Adipocyte (in vitro differentiated cells): Measurements from ENCODE around the gene GPR156.
"Not testable (repeated sequence)": the region's sequence is repeated elsewhere in the genome, so short reads cannot be mapped to it uniquely, and the experiment has no call there.

Experiments used
- DNase-seq: peaks from one replicate; pipeline ENCODE4 v3.0.0-alpha.2; 2015; ENCODE audit warnings: low read depth
- H3K27me3 ChIP-seq: replicated peaks from 2 replicates; pipeline ENCODE4 v1.7.0; 2013; ENCODE audit warnings: mild to moderate bottlenecking, low read length, moderate library complexity; ENCODE audit not compliant: control insufficient read depth, insufficient read depth
- H3K36me3 ChIP-seq: 2 replicates; pipeline ENCODE4 v1.7.0; 2013; ENCODE audit warnings: low read length, mild to moderate bottlenecking, moderate library complexity; ENCODE audit not compliant: control insufficient read depth, insufficient read depth, severe bottlenecking
- H3K4me1 ChIP-seq: 2 replicates; pipeline ENCODE4 v1.7.0; 2013; ENCODE audit warnings: mild to moderate bottlenecking, low read length, moderate library complexity; ENCODE audit not compliant: control insufficient read depth, insufficient read depth
- H3K4me3 ChIP-seq: 2 replicates; pipeline ENCODE4 v1.7.0; 2013; ENCODE audit warnings: mild to moderate bottlenecking, low read length, moderate library complexity
- H3K9ac ChIP-seq: 2 replicates; pipeline ENCODE4 v1.7.0; 2013; ENCODE audit warnings: mild to moderate bottlenecking, low read length, moderate library complexity
- H3K9me3 ChIP-seq: 2 replicates; pipeline ENCODE4 v1.7.0; 2013; ENCODE audit warnings: mild to moderate bottlenecking, low read length, moderate library complexity; ENCODE audit not compliant: control insufficient read depth

The GPR156 gene

GRCh38 chr3:120216633-120217032, 68.4 kb downstream of the GPR156 start:
- DNase-seq, H3K9me3 ChIP-seq, H3K4me3 ChIP-seq, H3K36me3 ChIP-seq, H3K9ac ChIP-seq, H3K27me3 ChIP-seq: not testable (repeated sequence)
- H3K4me1 ChIP-seq, result peaks cover 21% of the 10 kb centered on the region

DNA sequence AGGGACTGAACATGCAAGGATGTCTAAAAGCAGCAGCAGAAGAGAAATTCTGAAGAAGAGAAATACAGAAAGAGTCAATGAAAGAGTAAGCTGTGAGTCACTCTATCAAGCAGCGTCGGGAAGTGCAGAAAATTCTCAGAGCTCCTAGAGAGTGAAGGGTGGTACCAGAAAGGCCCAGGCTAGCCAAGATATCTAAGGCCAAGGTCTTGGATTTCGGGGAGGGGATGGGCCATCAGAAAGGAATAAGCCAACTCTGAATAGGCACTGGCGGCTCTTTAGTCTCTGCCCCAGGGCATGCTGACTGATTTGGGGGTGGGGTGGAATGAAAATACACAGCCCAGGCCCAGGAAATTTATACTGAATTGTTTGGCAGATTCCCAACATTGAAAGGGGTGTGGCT, 70.8 kb downstream of the GPR156 start:
- peak overlapping the region; percentile 9 for H3K9ac ChIP-seq
- H3K27me3 ChIP-seq, result no peaks in the 10 kb centered on the region
- peak overlapping the region; percentile 18 for H3K4me3 ChIP-seq
- no peak for DNase-seq
- H3K36me3 ChIP-seq, result no peaks in the 10 kb centered on the region
- H3K9me3 ChIP-seq, result no peaks in the 10 kb centered on the region
- H3K4me1 ChIP-seq, result peaks cover 21% of the 10 kb centered on the region

DNA sequence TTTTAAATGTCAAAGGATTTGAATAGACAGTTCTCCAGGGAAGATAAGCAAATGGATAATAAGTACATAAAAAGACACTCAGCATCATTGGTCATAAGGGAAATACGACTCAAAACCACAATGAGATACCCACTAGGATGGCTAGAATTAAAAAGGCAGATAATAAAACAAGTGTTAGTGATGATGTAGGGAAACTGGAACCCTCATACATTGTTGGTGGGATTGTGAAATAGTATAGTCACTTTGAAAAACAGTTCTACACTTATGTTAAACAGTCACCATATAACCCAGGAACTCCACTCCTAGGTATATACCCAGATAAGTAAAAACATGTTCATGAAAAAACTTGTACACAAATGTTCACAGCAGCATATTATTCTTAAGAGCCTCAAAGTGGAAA, 72.5 kb downstream of the GPR156 start:
- Histone ChIP-seq H3K27me3 (no peaks in the 10 kb centered on the region), H3K36me3 (no peaks in the 10 kb centered on the region), H3K4me3 (no peak overlapping the region), H3K9me3 (no peaks in the 10 kb centered on the region), H3K4me1 (peaks cover 21% of the 10 kb centered on the region), H3K9ac (no peak overlapping the region)
- DNase-seq, result no peak

- no peaks in the 10 kb centered on the region for H3K9me3 ChIP-seq
- no peaks in the 10 kb centered on the region for H3K36me3 ChIP-seq
- H3K4me3 ChIP-seq, result no peak overlapping the region
- peaks cover 7% of the 10 kb centered on the region for H3K4me1 ChIP-seq
- no peak for DNase-seq
- H3K9ac ChIP-seq, result no peak overlapping the region
- H3K27me3 ChIP-seq, result no peaks in the 10 kb centered on the region
These were observed 75.6 kb downstream of the GPR156 start for GRCh38 chr3:120209425-120209824.

DNA sequence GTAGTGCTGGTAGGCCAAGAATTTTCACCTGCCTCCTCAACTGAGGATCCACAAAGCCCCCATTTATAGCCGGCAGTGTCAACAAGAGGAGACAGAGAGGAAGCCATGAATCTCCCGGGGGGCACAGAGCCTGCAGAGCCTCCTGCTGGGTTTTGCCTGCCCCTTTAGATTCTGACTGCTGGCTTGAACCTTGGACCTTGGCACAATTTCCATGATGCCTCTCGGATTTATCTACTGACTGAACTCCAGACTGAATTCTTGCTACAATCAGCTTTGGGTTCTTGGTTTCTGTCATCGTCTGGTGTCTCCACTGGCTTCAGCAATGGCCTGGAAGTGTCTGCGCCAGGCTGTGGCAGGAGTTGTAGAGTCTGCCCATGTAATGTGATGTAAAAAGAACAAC, 80.7 kb downstream of the GPR156 start:
- Histone ChIP-seq H3K4me3 (no peak overlapping the region), H3K27me3 (no peaks in the 10 kb centered on the region), H3K9ac (no peak overlapping the region), H3K9me3 (no peaks in the 10 kb centered on the region), H3K36me3 (no peaks in the 10 kb centered on the region), H3K4me1 (peaks cover 22% of the 10 kb centered on the region)
- no peak for DNase-seq

GRCh38 chr3:120203621-120204020, 81.4 kb downstream of the GPR156 start:
- Histone ChIP-seq H3K9ac (no peak overlapping the region), H3K4me1 (peaks cover 22% of the 10 kb centered on the region), H3K36me3 (no peaks in the 10 kb centered on the region), H3K27me3 (no peaks in the 10 kb centered on the region), H3K9me3 (no peaks in the 10 kb centered on the region), H3K4me3 (no peak overlapping the region)
- DNase-seq, result no peak

DNA sequence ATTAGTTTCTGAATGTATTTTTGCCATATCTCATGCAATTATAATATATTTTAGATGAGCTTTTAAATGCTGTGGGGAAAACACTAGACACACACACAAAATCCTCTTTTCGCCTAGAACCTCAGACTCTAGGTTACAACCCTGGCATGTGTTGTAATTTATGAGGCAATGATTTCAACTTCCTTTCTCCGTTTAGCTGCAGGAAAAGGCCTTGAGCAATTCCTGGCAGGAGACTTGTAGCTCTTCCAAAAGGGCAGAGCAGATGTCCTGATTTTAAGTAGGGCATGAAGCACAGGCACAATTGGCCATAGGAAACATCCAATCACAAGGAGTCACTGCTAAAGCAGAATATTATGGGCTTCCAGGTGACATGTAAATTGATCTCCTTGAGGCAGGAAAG, 82.0 kb downstream of the GPR156 start:
- H3K4me3 ChIP-seq, result no peak overlapping the region
- H3K36me3 ChIP-seq, result no peaks in the 10 kb centered on the region
- no peaks in the 10 kb centered on the region for H3K9me3 ChIP-seq
- H3K4me1 ChIP-seq, result peaks cover 22% of the 10 kb centered on the region
- H3K9ac ChIP-seq, result peak overlapping the region; percentile 64
- no peaks in the 10 kb centered on the region for H3K27me3 ChIP-seq
- peak; percentile 94 for DNase-seq

GRCh38 chr3:120202363-120202762, 82.7 kb downstream of the GPR156 start:
- Histone ChIP-seq H3K4me3 (no peak overlapping the region), H3K4me1 (peaks cover 22% of the 10 kb centered on the region), H3K36me3 (no peaks in the 10 kb centered on the region)

DNA sequence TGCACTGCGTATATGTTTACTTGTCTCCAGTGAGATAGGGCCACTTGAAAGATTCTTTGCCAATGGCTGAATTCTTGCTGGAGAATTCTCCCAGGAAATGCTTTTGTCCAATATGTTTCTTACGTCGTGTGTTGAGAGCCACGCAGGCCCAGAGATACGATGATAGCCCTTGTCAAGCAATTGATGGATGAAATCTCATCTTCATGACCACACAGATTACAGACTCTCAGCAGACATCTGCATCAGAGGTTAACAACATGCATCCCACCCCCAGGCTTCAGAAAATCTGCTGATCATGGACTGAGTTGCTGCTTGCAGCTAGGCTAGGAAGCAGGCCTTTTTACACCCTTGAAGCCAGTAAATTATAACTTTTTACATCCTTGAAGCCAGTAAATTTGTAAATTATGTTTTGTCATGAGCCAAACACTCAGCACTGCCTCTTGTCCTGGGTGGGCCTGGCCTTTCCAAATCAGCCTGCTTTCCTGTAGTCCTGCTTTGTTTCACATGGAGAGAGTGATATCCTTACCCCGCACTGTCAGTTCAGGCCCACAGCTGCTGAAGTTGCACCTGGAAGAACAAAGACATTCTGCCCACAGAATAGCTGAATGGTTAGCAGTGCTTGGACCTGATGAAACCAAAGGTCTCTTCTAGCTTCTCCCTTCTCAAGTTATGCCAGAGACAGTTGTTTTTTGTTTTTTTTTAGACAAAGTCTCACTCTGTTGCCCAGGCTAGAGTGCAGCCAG, 84.4 kb downstream of the GPR156 start:
- Histone ChIP-seq H3K4me3 (no peak overlapping the region), H3K4me1 (peaks cover 24% of the 10 kb centered on the region), H3K9me3 (no peaks in the 10 kb centered on the region), H3K36me3 (no peaks in the 10 kb centered on the region), H3K9ac (no peak overlapping the region), H3K27me3 (no peaks in the 10 kb centered on the region)
- DNase-seq, result no peak

More at GRCh38 chr3:120202363-120202762, 82.7 kb downstream of the GPR156 start:
- DNase-seq, result no peak
- H3K9ac ChIP-seq, result peak overlapping the region; percentile 64
- H3K27me3 ChIP-seq, result no peaks in the 10 kb centered on the region
- H3K9me3 ChIP-seq, result no peaks in the 10 kb centered on the region

- Histone ChIP-seq H3K4me3 (no peak overlapping the region), H3K9me3 (no peaks in the 10 kb centered on the region), H3K9ac (no peak overlapping the region), H3K4me1 (peaks cover 16% of the 10 kb centered on the region), H3K27me3 (no peaks in the 10 kb centered on the region), H3K36me3 (no peaks in the 10 kb centered on the region)
- peak; percentile 39 for DNase-seq
These were observed 86.6 kb downstream of the GPR156 start for GRCh38 chr3:120198305-120198878.

GRCh38 chr3:120196812-120197211, 88.2 kb downstream of the GPR156 start:
- Histone ChIP-seq H3K9me3 (no peaks in the 10 kb centered on the region), H3K27me3 (no peaks in the 10 kb centered on the region), H3K4me1 (peaks cover 6% of the 10 kb centered on the region)

More at GRCh38 chr3:120196812-120197211, 88.2 kb downstream of the GPR156 start:
- no peak overlapping the region for H3K4me3 ChIP-seq
- no peak for DNase-seq
- no peak overlapping the region for H3K9ac ChIP-seq
- no peaks in the 10 kb centered on the region for H3K36me3 ChIP-seq
